NK-92 treated with Interleukin-12 subunit alpha and Interleukin-12 subunit beta, amount 100 ng/mL, for 24 hours (cell line): Measurements from ENCODE around the gene CLDN7.
A peak's percentile ranks its signal among the peaks of the same experiment; 100 is the strongest.

Source experiments
- DNase-seq: peaks from one replicate; lab custom pipeline; 2025; lab: John Stamatoyannopoulos, UW

CLDN7 gene

DNA sequence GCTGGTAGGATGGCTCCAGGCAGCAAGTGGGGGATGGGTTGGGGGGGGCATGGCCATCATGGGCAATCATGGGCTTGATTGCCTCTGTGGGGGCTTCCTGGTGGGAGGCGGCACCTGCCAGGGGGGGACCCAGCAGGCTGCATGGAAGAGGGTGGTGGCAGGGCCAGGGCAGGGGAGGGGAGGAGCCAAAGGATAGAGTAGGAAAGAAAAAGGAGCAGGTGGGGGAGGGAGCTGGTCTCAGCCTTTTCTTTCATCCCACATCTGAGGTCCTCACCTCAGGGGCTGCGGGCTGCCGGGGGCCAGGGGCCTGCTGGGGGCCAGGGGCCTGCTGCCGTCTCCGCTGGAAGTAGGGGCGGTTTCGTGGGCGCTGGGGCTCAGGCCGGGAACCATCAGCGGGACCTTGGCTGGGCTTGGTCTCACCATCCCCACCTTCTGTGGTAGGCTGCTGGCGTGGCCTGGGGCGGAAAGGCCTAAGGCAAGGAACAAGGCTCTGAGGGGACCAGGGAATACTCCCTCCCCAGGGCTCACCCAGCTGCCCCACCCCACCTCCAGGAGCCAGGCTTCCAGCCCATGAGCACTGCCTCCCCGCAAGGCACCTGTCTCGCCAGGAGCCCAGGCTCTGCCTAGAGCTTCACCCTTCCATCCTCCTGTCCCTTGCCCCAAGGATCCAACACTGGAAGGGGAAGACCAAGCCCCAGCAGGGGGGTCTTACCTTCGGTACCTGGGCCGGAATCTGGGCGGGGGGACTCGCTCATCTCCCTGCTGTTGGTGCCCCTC lies 27.2 kb upstream of the CLDN7 start:
- no peak for DNase-seq

DNA sequence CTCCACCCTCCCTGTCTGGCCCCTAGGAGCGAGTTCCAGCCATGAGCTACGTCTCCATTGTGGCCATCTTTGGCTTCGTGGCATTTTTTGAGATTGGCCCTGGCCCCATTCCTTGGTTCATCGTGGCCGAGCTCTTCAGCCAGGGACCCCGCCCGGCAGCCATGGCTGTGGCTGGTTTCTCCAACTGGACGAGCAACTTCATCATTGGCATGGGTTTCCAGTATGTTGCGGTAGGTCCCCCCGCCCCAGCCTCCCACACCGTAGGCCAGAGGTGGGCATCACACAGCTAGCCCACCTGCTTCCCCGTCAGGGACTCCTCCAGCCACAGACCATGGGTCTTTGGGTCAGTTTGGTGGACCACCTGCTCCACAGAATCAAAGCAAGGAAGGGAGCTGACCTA lies 23.4 kb upstream of the CLDN7 start:
- no peak for DNase-seq

GRCh38 chr17:7284911-7285310 lies 22.6 kb upstream of the CLDN7 start:
- no peak for DNase-seq

GRCh38 chr17:7283471-7284216 lies 21.4 kb upstream of the CLDN7 start:
- DNase-seq, result no peak

- DNase-seq, result no peak
Observed at GRCh38 chr17:7282752-7283321, 20.6 kb upstream of the CLDN7 start.

DNA sequence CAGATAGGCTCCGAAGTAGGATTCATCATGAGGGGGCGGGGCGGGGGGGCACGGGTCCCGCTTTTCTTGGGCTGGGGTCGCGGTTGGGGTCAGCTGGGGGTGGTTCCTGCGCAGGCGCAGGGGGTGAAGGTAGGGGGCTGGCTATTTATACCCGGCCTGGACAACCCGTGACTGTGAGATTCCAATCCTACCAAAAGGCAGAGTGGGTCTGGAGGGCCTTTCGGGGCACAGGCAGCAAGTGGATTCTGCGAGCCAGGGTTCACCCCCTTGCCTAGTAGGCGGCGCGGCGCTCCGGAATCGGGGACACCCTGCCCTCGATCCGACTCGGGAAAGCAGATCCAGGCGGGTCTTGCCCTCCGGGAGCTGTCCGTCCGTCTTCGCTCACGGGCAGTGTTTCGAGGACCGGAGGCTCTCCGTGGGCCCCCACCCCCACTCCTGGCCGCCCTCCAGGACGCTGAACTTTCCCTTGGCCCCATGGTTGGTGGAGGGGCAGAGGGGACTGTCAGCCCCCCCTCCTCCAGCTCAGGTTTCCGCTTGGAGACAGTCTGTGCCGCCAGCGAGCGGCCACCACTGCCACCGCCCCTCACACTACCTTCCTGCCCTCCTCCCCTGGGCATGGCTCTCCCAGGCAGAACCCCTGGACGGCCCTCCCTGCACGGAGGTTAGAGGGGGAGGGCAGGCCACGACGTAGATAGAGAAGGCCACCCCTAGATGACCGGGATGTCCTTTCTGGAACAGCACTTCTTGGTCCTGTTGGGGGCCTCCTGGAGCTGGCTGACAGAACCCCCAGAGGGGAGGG lies 19.9 kb upstream of the CLDN7 start:
- DNase-seq, result no peak

- DNase-seq, result peak; percentile 8
Observed at GRCh38 chr17:7281074-7281952, 19.0 kb upstream of the CLDN7 start, which contains the start of gene SLC2A4. SLC2A4 (plus strand) TSS chr17:7281718; CDS start chr17:7281935, 217 bp downstream.

DNA sequence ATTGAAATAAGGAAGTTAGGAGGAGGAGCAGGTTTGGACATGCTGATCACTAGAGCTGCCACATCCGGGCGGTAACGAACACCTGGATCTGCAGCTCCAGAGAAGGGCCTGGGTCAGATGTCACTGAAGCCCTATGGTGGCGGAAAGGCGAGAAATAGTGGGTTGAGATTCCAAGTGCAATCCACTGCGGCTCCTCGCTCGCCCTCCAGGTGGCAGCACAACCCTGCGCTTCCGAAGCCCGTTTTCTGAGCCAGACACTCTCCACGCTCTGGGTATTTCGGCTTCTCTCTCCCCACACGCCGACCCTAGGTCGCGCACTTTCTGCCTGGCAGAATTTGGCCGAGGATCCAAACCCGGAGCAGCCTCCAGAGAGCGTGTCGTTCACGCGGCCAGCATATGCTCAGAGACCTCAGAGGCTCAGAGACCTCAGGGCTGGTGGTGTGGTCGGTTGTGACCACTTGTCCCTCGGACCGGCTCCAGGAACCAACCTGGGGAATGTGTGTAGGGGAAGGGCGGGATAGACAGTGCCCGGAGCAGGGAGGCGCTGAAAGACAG lies 18.3 kb upstream of the CLDN7 start:
- DNase-seq, result peak; percentile 38

GRCh38 chr17:7279448-7279847 lies 17.2 kb upstream of the CLDN7 start:
- DNase-seq, result no peak

DNA sequence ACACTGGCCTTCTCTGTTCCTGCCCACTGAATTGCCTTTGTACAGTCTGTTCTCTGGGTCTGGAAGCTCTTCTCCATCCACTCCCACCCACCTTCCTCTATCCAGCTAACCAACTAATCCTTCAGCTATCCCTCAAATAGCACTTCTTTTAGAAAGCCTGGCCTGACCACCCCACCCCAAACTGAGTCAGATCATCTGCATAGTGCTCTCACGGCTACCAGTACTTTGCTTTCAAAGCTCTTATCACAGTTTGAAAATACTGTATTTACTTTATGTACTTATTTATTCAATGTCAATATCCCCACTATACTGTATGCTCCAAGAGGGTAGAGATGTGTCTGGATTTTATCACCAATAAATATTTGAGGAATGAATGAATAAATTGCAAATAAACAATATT lies 4.5 kb upstream of the CLDN7 start:
- DNase-seq, result no peak

GRCh38 chr17:7263801-7264078 lies 1.5 kb upstream of the CLDN7 start:
- DNase-seq, result no peak

DNA sequence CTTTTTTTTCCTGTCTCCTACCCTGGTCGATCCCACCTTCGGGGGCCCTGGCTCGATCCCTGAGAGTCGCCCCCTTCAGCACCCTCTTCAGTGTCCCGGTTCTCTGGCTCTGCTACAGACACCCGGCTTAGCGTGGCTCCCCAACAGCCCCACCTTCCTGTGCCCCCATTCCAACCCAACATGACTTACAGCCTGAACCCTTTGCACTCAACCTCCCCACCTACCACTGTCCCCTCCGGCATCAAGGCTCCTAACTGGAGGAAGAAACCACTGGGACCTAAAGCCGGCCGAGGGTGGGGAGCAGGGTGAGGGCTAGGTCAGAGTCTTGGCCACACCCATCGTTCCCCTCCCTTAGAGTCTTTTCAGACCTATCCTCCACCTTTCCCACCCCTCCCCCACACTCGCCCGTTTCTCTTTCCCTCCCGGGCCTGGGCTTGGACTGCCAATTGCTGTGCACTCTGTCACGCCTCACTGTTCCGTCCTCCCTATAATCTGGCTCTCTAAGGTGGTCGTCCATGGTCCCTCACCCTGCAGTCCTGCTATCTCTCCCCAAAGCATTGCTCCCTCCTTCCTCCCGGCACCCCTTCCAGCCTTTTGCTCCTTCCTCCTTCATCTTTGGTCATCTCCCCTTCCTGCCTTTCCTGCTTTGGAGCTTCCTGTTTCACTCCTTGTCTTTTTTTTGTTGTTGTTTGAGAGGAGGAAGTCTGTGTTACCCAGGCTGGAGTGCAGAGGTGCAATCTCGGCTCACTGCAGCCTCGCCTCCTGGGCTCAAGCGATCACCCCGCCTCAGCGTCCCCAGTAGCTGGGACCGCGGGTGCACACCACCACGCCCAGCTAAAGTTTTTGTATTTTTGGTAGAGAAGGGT lies 890 bp upstream of the CLDN7 start:
- no peak for DNase-seq

DNA sequence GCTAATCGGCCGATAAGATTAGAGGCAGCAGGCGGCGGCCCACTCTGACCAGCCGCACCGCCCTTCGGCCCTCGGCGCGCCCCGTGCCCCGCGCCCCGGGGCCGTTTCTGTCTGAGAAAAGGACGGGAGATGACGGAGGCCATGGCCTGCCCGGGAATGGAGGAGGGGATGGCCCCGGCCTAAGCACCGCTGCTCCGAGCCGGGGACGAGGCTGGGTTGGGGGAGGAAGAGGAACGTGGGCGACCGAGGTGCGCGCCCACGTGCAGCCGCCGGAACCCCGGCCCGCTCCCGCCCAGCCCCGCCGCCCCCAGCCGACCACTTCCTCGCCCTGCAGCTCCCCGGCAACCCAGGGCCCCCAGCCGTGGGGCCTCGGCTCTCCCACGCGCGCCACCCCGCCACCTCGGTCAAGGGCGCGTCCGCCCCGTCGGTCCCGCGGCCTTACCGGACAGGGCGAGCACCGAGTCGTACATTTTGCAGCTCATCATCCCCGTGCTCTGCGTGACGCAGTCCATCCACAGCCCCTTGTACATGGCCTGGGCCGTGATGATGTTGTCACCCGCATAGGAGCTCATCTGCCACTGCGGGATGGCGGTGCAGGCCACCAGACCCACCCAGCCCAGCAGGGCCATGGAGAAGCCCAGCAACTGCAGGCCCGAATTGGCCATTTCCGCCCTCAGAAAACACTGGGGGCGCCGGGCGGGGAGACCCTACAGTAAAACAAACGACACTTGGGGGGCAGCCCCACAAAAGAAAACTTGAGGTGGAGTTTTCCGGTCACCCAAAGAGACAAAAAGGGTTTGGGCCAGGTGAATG lies 693 bp downstream of the CLDN7 start:
- DNase-seq, result no peak

DNA sequence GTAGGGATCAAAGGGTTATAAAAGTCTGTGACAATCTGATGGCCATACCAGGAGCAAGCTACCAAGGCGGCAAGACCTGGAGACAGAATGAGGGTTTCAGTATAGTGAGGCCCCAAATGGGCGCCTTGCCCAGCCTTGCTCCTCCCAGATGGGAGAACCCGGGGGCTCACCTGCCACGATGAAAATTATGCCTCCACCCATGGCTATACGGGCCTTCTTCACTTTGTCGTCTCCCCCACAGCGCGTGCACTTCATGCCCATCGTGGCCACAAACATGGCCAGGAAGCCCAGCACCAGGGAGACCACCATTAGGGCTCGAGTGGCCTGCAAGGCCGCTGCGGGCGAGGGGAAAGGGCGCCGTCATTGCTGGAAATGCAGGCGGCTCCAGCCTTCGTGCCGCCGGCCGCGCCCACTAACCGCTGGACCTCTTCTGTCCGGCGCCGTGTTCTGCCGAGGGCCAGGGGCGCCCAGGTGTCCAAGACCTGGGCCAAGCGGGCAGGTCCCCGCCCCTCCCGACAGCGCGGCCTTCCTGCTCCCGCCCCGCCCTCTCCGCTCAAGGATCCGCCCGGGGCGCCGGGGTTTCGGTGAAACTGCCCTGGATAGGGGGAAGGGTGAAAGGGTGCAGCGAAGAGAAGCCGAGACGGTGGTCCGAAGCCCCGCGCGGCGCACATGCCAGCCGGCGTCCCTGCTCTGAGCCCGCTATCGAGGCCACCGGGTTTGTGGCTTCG lies 1.5 kb downstream of the CLDN7 start:
- DNase-seq, result no peak

DNA sequence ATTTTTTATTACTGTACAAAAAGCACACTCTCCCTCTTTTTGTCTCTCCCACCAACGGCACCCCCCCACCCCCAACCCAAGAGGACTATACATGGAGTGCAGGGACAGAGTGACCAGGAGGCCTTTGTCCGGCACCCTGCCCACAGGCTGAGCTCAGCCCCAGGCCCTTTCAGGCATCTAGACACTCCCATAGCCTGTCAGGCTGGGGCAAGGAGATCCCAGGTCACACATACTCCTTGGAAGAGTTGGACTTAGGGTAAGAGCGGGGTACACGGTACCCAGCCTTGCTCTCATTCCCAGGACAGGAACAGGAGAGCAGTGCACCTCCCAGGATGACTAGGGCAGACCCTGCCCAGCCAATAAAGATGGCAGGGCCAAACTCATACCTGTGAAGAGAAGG lies 2.1 kb downstream of the CLDN7 start:
- DNase-seq, result no peak

DNA sequence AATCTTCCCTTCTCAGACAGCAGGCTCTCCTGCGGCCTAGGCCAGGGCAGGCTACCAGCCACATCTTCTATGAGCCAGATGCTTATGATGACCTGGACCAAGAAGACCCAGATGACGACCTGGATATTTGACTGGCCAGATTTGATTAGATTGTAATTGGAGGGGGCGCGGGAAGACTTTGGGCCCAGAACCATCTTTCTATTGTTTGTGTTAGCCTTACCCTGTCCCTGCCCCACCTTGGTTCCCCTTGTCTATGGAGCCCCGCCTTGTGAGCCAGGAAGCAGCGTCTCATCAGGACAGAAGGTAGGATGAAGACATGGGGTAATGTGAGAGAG lies 2.8 kb downstream of the CLDN7 start:
- no peak for DNase-seq

DNA sequence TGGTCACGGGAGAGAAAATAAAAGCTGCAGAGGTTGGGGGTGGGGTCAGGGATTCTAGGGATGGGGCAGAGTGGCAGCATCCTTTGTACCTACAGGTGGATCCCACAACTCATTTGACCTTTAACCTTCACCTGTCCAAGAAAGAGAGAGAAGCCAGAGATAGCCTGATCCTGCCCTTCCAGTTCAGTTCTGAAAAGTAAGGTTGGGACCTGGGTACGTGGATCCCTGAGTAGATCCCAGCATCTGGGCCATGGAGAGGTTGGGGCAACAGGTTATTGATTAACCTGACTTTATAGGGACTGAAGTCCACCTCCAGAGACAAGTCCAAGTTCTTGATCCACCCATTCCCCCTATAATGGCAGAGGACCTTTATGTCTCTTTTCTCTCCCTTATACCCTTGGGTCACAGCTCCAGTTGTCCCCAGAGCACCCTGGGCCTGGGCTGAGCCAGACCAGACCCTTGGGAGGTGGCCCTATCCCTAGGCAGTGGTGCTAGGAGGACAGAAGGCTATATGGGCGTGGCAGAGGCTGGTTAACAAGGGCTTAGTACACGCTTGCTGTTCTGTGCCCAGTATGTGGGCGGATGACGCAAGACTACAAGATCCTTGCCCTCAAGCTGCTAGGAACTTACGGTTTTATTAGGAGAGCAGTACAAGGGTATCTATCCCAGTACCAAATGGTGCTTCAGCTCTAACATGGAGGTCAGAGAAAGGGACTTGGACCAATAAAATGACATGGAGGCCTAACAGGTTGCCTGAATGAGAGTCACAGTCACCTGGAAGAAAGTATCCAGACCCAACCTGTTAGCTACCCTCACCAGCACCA lies 3.3 kb downstream of the CLDN7 start:
- no peak for DNase-seq
